ENCODE data around the gene TNFRSF9. TPM values are rescaled to one million over a fixed set of nuclear protein-coding genes. Genes with fewer than 3 reads are reported as not detected.

TNFRSF9 gene
- total RNA-seq, 1 donor from 2014 or later = 0.28 TPM

GRCh38 chr1:7984811-7985210 is 44.2 kb upstream of the TNFRSF9 start:
- Mint-ChIP-seq H3K27me3 (ENCODE audit: low read depth) (no peaks in the 10 kb centered on the region), H3K4me1 (peaks cover 16% of the 10 kb centered on the region), H3K9me3 (no peaks in the 10 kb centered on the region), H3K27ac (ENCODE audit: unreplicated experiment) (peak overlapping the region; percentile 5), H3K36me3 (ENCODE audit: low read depth) (peaks cover 21% of the 10 kb centered on the region), H3K4me3 (no peak overlapping the region)
- no peak for DNase-seq (ENCODE audit: low read depth, low spot score)
- TF ChIP-seq, protein P1, sequence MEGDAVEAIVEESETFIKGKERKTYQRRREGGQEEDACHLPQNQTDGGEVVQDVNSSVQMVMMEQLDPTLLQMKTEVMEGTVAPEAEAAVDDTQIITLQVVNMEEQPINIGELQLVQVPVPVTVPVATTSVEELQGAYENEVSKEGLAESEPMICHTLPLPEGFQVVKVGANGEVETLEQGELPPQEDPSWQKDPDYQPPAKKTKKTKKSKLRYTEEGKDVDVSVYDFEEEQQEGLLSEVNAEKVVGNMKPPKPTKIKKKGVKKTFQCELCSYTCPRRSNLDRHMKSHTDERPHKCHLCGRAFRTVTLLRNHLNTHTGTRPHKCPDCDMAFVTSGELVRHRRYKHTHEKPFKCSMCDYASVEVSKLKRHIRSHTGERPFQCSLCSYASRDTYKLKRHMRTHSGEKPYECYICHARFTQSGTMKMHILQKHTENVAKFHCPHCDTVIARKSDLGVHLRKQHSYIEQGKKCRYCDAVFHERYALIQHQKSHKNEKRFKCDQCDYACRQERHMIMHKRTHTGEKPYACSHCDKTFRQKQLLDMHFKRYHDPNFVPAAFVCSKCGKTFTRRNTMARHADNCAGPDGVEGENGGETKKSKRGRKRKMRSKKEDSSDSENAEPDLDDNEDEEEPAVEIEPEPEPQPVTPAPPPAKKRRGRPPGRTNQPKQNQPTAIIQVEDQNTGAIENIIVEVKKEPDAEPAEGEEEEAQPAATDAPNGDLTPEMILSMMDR (conservative IDR thresholded peaks at IDR 0.05) = no peak

GRCh38 chr1:7983086-7983778 is 42.6 kb upstream of the TNFRSF9 start:
- TF ChIP-seq, protein P1 (conservative IDR thresholded peaks at IDR 0.05) = no peak
- Mint-ChIP-seq H3K4me3 (no peak overlapping the region), H3K27ac (ENCODE audit: unreplicated experiment) (no peak overlapping the region), H3K9me3 (no peaks in the 10 kb centered on the region), H3K4me1 (peaks cover 16% of the 10 kb centered on the region), H3K27me3 (ENCODE audit: low read depth) (no peaks in the 10 kb centered on the region), H3K36me3 (ENCODE audit: low read depth) (peaks cover 22% of the 10 kb centered on the region)
- DNase-seq (ENCODE audit: low read depth, low spot score) = no peak

- Mint-ChIP-seq H3K27me3 (ENCODE audit: low read depth) (no peaks in the 10 kb centered on the region), H3K9me3 (no peaks in the 10 kb centered on the region), H3K27ac (ENCODE audit: unreplicated experiment) (peak overlapping the region; percentile 22), H3K4me3 (no peak overlapping the region), H3K36me3 (ENCODE audit: low read depth) (peaks cover 18% of the 10 kb centered on the region), H3K4me1 (peaks cover 16% of the 10 kb centered on the region)
- DNase-seq (ENCODE audit: low read depth, low spot score) = no peak
- TF ChIP-seq, protein P1 (conservative IDR thresholded peaks at IDR 0.05) = no peak
Observed at GRCh38 chr1:7980984-7981383, 40.3 kb upstream of the TNFRSF9 start.

- peaks cover 33% of the 10 kb centered on the region for H3K36me3 Mint-ChIP-seq (ENCODE audit: low read depth)
Observed at GRCh38 chr1:7975212-7975865, 34.7 kb upstream of the TNFRSF9 start.

GRCh38 chr1:7973086-7973485 is 32.4 kb upstream of the TNFRSF9 start:
- no peak overlapping the region for H3K4me3 Mint-ChIP-seq
- peaks cover 30% of the 10 kb centered on the region for H3K36me3 Mint-ChIP-seq (ENCODE audit: low read depth)
- no peak overlapping the region for H3K27ac Mint-ChIP-seq (ENCODE audit: unreplicated experiment)
- no peaks in the 10 kb centered on the region for H3K9me3 Mint-ChIP-seq
- no peak for DNase-seq (ENCODE audit: low read depth, low spot score)
- H3K27me3 Mint-ChIP-seq (ENCODE audit: low read depth) = no peaks in the 10 kb centered on the region
- H3K4me1 Mint-ChIP-seq = peaks cover 6% of the 10 kb centered on the region
- TF ChIP-seq, protein P1 (conservative IDR thresholded peaks at IDR 0.05) = no peak

More at GRCh38 chr1:7975212-7975865, 34.7 kb upstream of the TNFRSF9 start:
- H3K27me3 Mint-ChIP-seq (ENCODE audit: low read depth) = no peaks in the 10 kb centered on the region
- no peak overlapping the region for H3K27ac Mint-ChIP-seq (ENCODE audit: unreplicated experiment)
- no peak overlapping the region for H3K4me3 Mint-ChIP-seq
- peaks cover 6% of the 10 kb centered on the region for H3K4me1 Mint-ChIP-seq
- peak; percentile 70 for DNase-seq (ENCODE audit: low read depth, low spot score)
- TF ChIP-seq, protein P1 (conservative IDR thresholded peaks at IDR 0.05) = peak; percentile 95
- no peaks in the 10 kb centered on the region for H3K9me3 Mint-ChIP-seq

Measured in neural crest cell (in vitro differentiated cells).